HK-2 (cell line): Measurements from ENCODE around the gene DPH5.
"Not testable (repeated sequence)": the region's sequence is repeated elsewhere in the genome, so short reads cannot be mapped to it uniquely, and the experiment has no call there.

ENCODE experiments used
- DNase-seq: peaks from one replicate; pipeline ENCODE4 v3.0.0-alpha.2; 2018; ENCODE audit not compliant: unreplicated experiment

DPH5 gene

GRCh38 chr1:100989306-100990077 lies 36.1 kb downstream of the DPH5 start:
- DNase-seq = no peak

- DNase-seq = no peak
Observed at GRCh38 chr1:100988121-100988520, 37.5 kb downstream of the DPH5 start.

- DNase-seq = no peak
Observed at GRCh38 chr1:100982793-100983192, 42.8 kb downstream of the DPH5 start.

GRCh38 chr1:100979631-100980030 lies 46.0 kb downstream of the DPH5 start:
- no peak for DNase-seq

GRCh38 chr1:100976936-100977335 lies 48.6 kb downstream of the DPH5 start:
- no peak for DNase-seq

- no peak for DNase-seq
Observed at GRCh38 chr1:100972185-100972584, 53.4 kb downstream of the DPH5 start.

- DNase-seq = no peak
Observed at GRCh38 chr1:100971021-100971420, 54.6 kb downstream of the DPH5 start.

DNA sequence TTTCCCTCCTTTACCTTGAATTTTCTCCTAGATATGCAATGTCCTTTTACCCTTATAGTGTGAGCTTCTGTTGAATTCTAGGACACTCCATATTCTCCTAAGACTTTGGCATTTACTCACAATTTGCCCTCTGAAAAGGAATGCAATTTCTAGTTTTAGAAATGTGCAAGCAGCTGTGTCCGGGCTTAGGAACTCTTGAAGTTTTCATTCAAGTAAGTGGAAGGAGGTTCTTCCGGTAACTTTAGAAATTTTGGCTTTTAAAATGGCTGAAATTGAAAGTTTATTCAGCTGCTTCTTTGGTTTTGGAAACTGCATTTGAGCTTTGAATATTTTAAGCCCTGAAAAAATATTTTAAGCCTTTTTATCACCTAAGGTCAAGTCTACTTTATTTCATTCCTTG lies 56.3 kb downstream of the DPH5 start:
- DNase-seq = no peak

DNA sequence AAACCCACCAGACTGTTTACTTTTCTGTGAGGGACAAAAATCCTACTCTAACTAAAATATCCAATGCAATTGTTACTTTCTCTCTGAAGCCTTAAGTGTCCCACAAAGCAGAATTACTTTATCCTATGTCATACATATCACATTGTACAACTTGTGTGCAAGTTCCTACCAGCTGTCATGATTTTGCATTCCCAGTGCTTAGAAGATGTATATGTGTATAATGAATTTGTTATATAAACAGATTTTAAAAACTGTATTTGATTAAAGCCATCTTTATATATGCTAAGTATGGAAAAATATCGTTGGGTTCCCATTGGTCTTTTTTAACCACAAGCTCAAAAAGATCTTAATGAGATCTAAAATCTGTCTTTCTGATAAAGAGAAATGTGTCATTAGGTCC lies 57.0 kb downstream of the DPH5 start:
- no peak for DNase-seq

DNA sequence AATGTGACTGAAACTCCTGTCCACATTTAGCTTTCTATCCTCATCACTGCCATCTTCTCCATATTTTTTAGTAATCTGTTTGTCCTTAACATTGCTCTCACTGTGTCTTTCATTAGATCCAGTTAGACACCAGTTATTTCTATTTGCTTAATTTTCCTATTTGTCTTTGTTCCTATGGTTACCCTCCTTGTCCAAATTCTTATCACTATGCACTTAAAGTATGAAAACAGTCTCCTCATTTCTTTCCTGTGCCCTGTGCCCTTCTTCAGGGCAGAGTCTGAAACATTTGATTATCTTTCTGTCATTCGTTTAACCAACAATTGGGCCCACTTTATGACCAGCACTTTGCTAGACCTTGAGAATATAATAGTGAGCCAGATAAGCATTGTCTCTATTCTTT lies 65.5 kb downstream of the DPH5 start:
- DNase-seq = no peak

DNA sequence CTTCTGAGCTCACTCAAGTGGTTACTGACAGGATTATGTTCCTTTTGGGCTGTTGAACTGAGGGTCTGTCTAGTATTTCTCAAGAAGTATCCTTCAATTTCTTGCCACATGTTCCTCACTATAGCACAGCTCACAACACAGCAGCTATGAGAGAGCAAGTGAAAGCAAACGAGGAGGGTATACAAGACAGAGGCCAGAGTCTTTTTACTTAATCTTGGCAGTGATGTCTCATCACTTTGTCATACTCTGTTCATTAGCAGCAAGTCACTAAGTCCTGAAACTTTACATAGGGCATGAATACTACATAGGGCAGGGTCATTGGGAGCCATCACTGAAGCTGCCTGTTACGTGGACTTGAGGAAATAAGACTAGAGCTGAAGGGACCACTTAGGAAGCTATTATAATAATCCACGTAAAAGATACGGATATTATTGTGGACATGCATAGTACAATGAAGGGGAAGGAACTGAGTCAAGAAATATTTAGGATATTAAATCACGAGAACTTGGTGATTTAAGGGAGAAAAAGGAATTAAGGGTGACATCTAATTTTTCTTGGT lies 66.0 kb downstream of the DPH5 start:
- no peak for DNase-seq

DNA sequence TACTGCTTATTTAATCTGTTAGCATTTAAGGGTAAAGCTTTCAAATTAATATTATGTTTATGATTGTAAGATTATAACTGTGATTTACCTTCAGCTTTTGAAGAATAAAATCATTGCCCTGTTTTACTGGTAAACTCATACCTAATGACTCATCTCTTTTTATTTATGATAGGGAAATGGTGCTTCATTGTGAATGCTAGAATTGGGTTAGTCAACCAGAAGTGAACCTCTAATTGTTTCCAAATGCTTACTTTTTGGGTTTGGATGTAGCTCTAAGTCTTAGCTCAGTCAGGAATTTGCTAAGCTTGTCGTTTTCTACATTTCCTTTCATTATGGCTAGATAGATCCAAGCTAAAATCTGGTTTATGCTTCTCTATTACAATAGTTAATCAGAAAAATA lies 70.3 kb downstream of the DPH5 start:
- DNase-seq = no peak

DNA sequence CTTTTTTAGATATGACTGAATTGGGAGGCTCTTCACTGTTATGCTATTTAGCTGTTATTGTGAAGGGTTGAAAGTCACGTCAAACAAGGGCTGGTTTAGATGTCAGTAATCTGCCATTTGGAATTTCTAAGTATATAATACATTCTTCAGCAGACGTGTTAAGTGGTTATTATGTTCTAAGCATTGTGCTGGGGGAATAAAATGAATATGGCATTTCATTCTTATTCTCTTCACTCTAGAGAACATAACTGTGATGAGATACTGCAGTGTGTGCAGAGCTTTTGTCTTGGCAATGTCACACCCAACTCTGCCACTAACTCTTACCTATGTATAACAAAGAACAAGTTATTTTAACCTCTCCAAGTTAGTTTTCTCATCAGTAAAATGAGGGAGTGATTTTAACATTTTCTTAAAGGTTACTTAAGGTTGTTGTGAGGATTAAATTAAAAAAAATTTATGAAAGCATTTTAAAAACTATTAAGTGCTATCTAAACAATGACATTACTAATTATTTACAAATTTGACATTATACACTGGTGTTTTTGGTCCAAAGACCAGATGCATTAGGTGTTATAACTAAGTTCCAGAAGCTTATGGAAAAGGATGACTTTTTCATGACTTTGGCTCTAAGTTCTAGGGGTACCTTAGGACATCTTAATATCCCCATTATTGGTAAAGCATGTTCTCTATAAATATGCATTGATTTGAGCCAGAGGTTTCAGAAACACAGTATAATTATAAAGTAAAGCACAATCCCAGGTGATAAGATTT lies 71.4 kb downstream of the DPH5 start:
- no peak for DNase-seq

DNA sequence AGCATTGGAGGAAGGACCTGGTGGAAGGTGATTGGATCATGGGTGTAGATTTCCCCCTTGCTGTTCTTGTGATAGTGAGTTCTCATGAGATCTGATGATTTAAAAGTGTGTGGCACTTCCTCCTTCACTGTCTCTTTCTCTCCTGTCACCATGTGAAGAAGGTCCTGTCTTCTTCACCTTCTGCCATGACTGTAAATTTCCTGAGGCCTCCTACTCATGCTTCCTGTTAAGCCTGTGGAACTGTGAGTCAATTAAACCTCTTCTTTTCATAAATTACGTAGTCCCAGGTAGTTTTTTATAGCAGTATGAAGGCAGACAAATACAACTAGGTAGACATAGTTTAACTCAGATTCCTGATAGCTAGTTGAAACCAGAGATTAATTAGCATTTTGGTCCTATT lies 72.6 kb downstream of the DPH5 start:
- not testable (repeated sequence) for DNase-seq

DNA sequence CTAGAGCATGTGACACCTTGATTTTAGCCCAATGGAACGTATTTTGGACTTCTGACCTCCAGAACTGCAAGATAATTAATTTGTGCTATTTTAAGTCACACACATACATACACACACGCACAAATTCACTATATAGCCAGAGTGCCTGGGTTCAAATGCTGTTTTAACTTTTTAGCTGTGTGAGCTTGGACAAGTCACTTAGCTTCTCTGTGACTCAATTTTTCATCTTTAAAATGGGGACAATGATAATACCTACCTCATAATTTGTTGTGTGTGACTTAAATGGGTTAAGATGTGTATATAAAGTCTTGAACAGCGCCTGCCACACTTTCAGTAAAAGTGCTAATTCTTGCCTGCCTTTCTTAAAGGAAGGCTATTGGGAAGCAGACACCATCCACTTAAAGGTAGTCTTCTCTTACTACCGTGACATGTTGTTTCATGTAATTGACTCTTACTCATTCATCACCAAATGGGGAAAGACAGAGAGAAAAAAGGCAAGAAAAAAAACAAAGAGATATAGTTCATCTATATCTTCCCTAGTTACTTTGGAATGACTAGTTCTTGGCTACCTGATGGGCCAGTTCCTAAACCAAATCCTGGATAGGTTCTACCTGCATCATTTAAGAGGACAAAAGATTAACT lies 73.4 kb downstream of the DPH5 start:
- no peak for DNase-seq

GRCh38 chr1:100950781-100951180 lies 74.8 kb downstream of the DPH5 start:
- DNase-seq = no peak

DNA sequence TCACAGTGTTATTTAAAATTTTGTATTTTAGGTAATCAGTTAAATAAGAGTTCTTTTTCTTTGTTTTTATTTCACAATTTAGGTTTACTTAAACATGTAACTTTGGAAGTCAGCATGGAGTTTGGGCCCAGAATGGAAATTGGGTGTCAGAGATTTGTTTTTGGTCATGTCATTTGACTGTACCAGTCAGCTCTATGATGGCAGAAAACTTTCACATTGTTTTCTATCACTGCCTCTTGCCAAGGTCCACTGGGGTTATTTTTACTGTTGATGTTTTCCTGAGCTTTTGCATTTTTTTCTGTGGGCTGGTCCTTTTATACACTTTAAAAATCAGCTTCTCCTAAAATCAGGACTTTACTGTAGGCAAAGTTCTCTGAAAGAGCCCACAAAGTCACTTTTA lies 75.2 kb downstream of the DPH5 start:
- DNase-seq = no peak

- DNase-seq = not testable (repeated sequence)
Observed at GRCh38 chr1:100949515-100950158, 75.9 kb downstream of the DPH5 start.

GRCh38 chr1:100948721-100949405 lies 76.7 kb downstream of the DPH5 start:
- not testable (repeated sequence) for DNase-seq

DNA sequence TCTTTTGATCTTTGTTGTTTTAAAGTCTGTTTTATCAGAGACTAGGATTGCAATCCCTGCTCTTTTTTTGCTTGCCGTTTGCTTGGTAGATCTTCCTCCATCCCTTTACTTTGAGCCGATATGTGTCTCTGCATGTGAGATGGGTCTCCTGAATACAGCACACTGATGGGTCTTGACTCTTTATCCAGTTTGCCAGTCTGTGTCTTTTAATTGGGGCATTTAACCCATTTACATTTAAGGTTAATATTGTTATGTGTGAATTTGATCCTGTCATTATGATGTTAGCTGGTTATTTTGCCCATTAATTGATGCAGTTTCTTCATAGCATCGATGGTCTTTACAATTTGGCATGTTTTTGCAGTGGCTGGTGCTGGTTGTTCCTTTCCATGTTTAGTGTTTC lies 77.8 kb downstream of the DPH5 start:
- DNase-seq = not testable (repeated sequence)

- DNase-seq = not testable (repeated sequence)
Observed at GRCh38 chr1:100946064-100946463, 79.5 kb downstream of the DPH5 start.
